ENCODE measurements around the gene C13orf46. TPM values are rescaled to one million over a fixed set of nuclear protein-coding genes. Genes with fewer than 3 reads are reported as not detected.
A peak's percentile ranks its signal among the peaks of the same experiment; 100 is the strongest.
"Not testable (repeated sequence)": the region's sequence is repeated elsewhere in the genome, so short reads cannot be mapped to it uniquely, and the experiment has no call there.

The C13orf46 gene
- total and polyA plus RNA-seq, 4 donors, result 1.1 to 11.3 (median 6.4) TPM

DNA sequence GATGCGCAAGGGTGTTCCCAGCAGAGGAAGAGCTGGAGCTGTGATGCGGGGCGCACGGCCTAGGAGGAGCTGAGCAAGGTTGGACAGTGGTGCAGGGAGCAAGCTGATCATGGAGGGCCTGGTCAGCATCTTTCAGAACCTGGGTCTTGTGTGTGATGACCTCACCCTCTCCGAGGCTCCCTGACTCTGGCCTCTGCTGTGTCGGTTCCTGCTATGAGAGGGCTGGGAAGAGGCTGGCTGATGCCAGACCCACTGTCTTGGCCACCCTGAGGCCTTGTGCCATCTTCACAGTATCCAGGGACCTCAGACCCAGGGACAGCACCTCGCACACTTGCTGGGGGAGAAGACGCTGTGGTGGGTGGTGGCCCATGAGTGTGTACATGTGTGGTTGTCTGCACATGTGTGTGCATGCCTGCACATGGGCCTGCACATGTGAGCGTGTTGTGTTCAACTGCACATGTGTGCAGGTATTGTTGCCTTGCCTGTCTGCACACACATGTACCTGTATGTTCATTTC, 16.5 kb upstream of the C13orf46 start:
- Histone ChIP-seq H3K9ac (ENCODE audit: insufficient read depth in 1 of 2, low read length in 2 of 2) (no peak overlapping the region), H3K36me3 (ENCODE audit: control insufficient read depth in 4 of 4, insufficient read depth in 4 of 4, low read length in 4 of 4) (peaks cover 0 to 22% (median 15%) of the 10 kb centered on the region in 4 donors), H3K4me1 (ENCODE audit: control insufficient read depth in 5 of 5, insufficient read depth in 5 of 5, low read length in 5 of 5) (peaks cover 0 to 2% (median 0%) of the 10 kb centered on the region in 5 donors), H3K27me3 (ENCODE audit: control insufficient read depth in 3 of 3, insufficient read depth in 3 of 3, low read length in 2 of 3) (no peaks in the 10 kb centered on the region), H3K9me3 (ENCODE audit: control insufficient read depth in 4 of 4, insufficient read depth in 3 of 4, low read length in 3 of 4) (peaks cover 0 to 2% (median 0%) of the 10 kb centered on the region in 4 donors), H3K4me3 (no peak overlapping the region), H3K27ac (ENCODE audit: low read depth in 1 of 2, low read length in 1 of 2) (no peak overlapping the region)
- 96 to 97% methylated on average over 9 of the region's 9 CpGs for WGBS, 2 donors
- ATAC-seq (ENCODE audit: insufficient read depth, low FRiP score) (no peak), DNase-seq (no peak)
- TF ChIP-seq, protein P1, sequence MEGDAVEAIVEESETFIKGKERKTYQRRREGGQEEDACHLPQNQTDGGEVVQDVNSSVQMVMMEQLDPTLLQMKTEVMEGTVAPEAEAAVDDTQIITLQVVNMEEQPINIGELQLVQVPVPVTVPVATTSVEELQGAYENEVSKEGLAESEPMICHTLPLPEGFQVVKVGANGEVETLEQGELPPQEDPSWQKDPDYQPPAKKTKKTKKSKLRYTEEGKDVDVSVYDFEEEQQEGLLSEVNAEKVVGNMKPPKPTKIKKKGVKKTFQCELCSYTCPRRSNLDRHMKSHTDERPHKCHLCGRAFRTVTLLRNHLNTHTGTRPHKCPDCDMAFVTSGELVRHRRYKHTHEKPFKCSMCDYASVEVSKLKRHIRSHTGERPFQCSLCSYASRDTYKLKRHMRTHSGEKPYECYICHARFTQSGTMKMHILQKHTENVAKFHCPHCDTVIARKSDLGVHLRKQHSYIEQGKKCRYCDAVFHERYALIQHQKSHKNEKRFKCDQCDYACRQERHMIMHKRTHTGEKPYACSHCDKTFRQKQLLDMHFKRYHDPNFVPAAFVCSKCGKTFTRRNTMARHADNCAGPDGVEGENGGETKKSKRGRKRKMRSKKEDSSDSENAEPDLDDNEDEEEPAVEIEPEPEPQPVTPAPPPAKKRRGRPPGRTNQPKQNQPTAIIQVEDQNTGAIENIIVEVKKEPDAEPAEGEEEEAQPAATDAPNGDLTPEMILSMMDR (IDR thresholded peaks at IDR 0.05; ENCODE audit: control extremely low read depth, extremely low read depth), result no peak

DNA sequence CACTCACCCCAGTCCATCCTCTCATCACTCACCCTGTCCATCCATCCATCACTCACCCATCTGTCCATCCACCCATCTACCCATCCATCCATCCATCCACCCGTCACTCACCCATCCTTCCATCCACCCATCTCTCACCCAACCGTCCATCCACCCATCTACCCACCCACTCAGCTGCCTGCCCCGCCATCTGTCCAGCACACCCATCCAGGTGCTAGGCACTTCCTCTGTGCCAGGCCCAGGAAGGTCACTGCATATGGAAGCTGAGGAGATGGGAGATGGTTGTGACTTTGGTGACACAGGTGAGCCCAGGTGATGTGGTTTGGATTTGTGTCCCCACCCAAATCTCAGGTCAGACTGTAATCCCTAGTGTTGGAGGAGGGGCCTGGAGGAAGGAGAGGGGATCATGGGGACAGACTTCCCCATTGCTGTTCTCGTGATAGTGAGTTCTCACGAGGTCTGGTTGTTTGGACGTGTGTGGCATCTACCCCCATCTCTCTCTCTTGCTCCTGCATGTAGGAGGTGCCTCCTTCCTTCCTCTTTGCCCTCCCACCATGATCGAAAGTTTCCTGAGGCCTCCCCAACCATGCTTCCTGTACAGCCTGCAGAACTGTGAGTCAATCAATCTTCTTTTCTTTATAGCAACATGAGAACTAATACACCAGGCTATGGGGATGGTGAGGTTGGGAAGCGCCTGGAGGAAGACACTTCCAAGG, 15.9 kb upstream of the C13orf46 start:
- ATAC-seq (ENCODE audit: insufficient read depth, low FRiP score), result no peak
- H3K9ac ChIP-seq (ENCODE audit: insufficient read depth in 1 of 2, low read length in 2 of 2), result no peak overlapping the region
- H3K4me1 ChIP-seq (ENCODE audit: control insufficient read depth in 5 of 5, insufficient read depth in 5 of 5, low read length in 5 of 5), result peaks cover 0 to 2% (median 0%) of the 10 kb centered on the region in 5 donors
- peaks cover 0 to 2% (median 0%) of the 10 kb centered on the region in 4 donors for H3K9me3 ChIP-seq (ENCODE audit: control insufficient read depth in 4 of 4, insufficient read depth in 3 of 4, low read length in 3 of 4)
- TF ChIP-seq, protein P1 (IDR thresholded peaks at IDR 0.05; ENCODE audit: control extremely low read depth, extremely low read depth), result no peak
- H3K4me3 ChIP-seq, result no peak overlapping the region
- WGBS, 2 donors, result 70 to 84% methylated on average over 8 of the region's 8 CpGs
- DNase-seq, result no peak
- peaks cover 0 to 17% (median 13%) of the 10 kb centered on the region in 4 donors for H3K36me3 ChIP-seq (ENCODE audit: control insufficient read depth in 4 of 4, insufficient read depth in 4 of 4, low read length in 4 of 4)
- no peak overlapping the region for H3K27ac ChIP-seq (ENCODE audit: low read depth in 1 of 2, low read length in 1 of 2)
- H3K27me3 ChIP-seq (ENCODE audit: control insufficient read depth in 3 of 3, insufficient read depth in 3 of 3, low read length in 2 of 3), result no peaks in the 10 kb centered on the region

DNA sequence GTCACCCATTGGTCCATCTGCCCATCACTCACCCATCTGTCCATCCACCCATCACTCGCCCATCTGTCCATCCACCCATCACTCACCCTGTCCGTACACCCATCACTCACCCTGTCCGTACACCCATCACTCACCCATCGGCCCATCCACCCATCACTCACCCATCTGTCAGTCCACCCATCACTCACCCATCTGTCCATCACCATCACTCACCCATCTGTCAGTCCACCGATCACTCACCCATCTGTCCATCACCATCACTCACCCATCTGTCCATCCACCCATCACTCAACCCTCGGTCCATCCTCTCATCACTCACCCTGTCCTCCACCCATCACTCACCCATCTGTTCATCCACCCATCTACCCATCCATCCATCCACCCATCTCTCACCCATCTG, 15.0 kb upstream of the C13orf46 start:
- DNase-seq, result peak in 2 of 3 donors; percentile 42 to 44
- H3K4me3 ChIP-seq; H3K4me1 ChIP-seq (ENCODE audit: control insufficient read depth in 5 of 5, insufficient read depth in 5 of 5, low read length in 5 of 5); H3K9me3 ChIP-seq (ENCODE audit: control insufficient read depth in 4 of 4, insufficient read depth in 3 of 4, low read length in 3 of 4); H3K27ac ChIP-seq (ENCODE audit: low read depth in 1 of 2, low read length in 1 of 2); H3K27me3 ChIP-seq (ENCODE audit: control insufficient read depth in 3 of 3, insufficient read depth in 3 of 3, low read length in 2 of 3); ATAC-seq (ENCODE audit: insufficient read depth, low FRiP score); H3K9ac ChIP-seq (ENCODE audit: insufficient read depth in 1 of 2, low read length in 2 of 2): not testable (repeated sequence)
- peaks cover 0 to 17% (median 13%) of the 10 kb centered on the region in 4 donors for H3K36me3 ChIP-seq (ENCODE audit: control insufficient read depth in 4 of 4, insufficient read depth in 4 of 4, low read length in 4 of 4)
- 98 to 100% methylated on average over 6 of the region's 6 CpGs for WGBS, 2 donors

DNA sequence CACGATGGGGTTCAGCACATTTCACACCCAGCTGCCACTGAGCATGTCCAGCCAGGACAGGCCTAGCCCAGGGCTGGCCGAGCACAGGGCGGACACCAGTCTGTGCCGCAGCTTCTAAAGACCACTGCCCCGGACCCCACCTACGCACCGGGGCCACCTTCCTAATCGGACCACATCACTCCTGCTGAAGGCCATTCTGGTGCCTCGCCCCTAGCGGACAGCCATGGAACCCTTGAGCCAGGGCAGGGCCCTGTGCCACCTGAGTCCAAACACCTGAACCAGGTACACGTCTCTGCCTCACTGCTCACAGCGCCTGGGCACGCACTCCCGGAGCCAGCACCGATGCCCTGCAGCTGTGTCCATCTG, 8.4 kb upstream of the C13orf46 start:
- Histone ChIP-seq H3K9ac (ENCODE audit: insufficient read depth in 1 of 2, low read length in 2 of 2) (no peak overlapping the region), H3K4me3 (no peak overlapping the region), H3K27me3 (ENCODE audit: control insufficient read depth in 3 of 3, insufficient read depth in 3 of 3, low read length in 2 of 3) (no peaks in the 10 kb centered on the region), H3K27ac (ENCODE audit: low read depth in 1 of 2, low read length in 1 of 2) (no peak overlapping the region), H3K4me1 (ENCODE audit: control insufficient read depth in 5 of 5, insufficient read depth in 5 of 5, low read length in 5 of 5) (peaks cover 0 to 3% (median 0%) of the 10 kb centered on the region in 5 donors), H3K9me3 (ENCODE audit: control insufficient read depth in 4 of 4, insufficient read depth in 3 of 4, low read length in 3 of 4) (no peaks in the 10 kb centered on the region), H3K36me3 (ENCODE audit: control insufficient read depth in 4 of 4, insufficient read depth in 4 of 4, low read length in 4 of 4) (peaks cover 0 to 29% (median 11%) of the 10 kb centered on the region in 4 donors)
- ATAC-seq (ENCODE audit: insufficient read depth, low FRiP score) (no peak), DNase-seq (no peak)
- TF ChIP-seq, protein P1 (IDR thresholded peaks at IDR 0.05; ENCODE audit: control extremely low read depth, extremely low read depth), result no peak
- WGBS, 2 donors, result 95 to 97% methylated on average over 15 of the region's 15 CpGs

Data from lung (tissue), 12 donors.